AML-193 (cell line): ENCODE results near the gene NOMO2.
"Not testable (repeated sequence)": the region's sequence is repeated elsewhere in the genome, so short reads cannot be mapped to it uniquely, and the experiment has no call there.

Experiments used
- DNase-seq, 2 experiments: peaks; one replicate each; lab custom pipeline; 2025; lab: John Stamatoyannopoulos, UW

NOMO2 gene

GRCh38 chr16:18575298-18575917 lies 13.5 kb upstream of the NOMO2 start:
- not testable (repeated sequence) for DNase-seq

GRCh38 chr16:18573887-18574286 lies 12.0 kb upstream of the NOMO2 start:
- not testable (repeated sequence) for DNase-seq

- not testable (repeated sequence) for DNase-seq
Observed at GRCh38 chr16:18572973-18573372, 11.1 kb upstream of the NOMO2 start.

GRCh38 chr16:18571307-18571850 lies 9.5 kb upstream of the NOMO2 start:
- not testable (repeated sequence) for DNase-seq

GRCh38 chr16:18570529-18571306 lies 8.8 kb upstream of the NOMO2 start:
- not testable (repeated sequence) for DNase-seq

GRCh38 chr16:18560416-18561220 lies 1.3 kb downstream of the NOMO2 start:
- DNase-seq = not testable (repeated sequence)

- not testable (repeated sequence) for DNase-seq
Observed at GRCh38 chr16:18553671-18554070, 8.2 kb downstream of the NOMO2 start.

GRCh38 chr16:18547382-18547781 lies 14.5 kb downstream of the NOMO2 start:
- not testable (repeated sequence) for DNase-seq

GRCh38 chr16:18546853-18547252 lies 15.0 kb downstream of the NOMO2 start:
- not testable (repeated sequence) for DNase-seq

- not testable (repeated sequence) for DNase-seq
Observed at GRCh38 chr16:18544232-18545081, 17.4 kb downstream of the NOMO2 start.

- DNase-seq = not testable (repeated sequence)
Observed at GRCh38 chr16:18541912-18542311, 20.0 kb downstream of the NOMO2 start.

GRCh38 chr16:18537004-18537403 lies 24.9 kb downstream of the NOMO2 start:
- not testable (repeated sequence) for DNase-seq

- not testable (repeated sequence) for DNase-seq
Observed at GRCh38 chr16:18535519-18536168, 26.3 kb downstream of the NOMO2 start.

GRCh38 chr16:18534308-18534707 lies 27.6 kb downstream of the NOMO2 start:
- not testable (repeated sequence) for DNase-seq

GRCh38 chr16:18531323-18531722 lies 30.6 kb downstream of the NOMO2 start:
- DNase-seq = not testable (repeated sequence)

- not testable (repeated sequence) for DNase-seq
Observed at GRCh38 chr16:18530329-18530728, 31.6 kb downstream of the NOMO2 start.

GRCh38 chr16:18526547-18526946 lies 35.4 kb downstream of the NOMO2 start:
- DNase-seq = not testable (repeated sequence)

- DNase-seq = not testable (repeated sequence)
Observed at GRCh38 chr16:18525882-18526482, 35.9 kb downstream of the NOMO2 start.

GRCh38 chr16:18522637-18523036 lies 39.3 kb downstream of the NOMO2 start:
- DNase-seq = not testable (repeated sequence)
